Measurements from ENCODE around the gene DRC3.

Gene DRC3

DNA sequence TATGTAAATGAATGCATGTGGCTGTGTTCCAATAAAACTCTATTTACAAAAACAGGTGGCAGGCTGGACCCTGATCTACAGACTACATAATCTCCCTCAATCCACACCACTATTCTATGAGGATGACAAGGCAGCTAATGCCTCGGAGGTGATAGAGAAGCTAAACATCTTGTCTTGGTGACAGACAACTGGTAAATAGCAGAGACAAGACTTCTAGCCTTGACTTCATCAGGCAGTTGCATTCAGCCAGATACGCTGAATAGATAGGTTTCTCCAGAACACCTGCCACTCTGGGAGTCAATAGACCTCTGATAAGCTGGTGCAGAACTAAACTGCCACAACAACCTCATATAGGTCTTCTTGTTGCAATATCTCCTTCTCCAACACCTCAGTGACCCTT, 63.0 kb downstream of the DRC3 start:
- in situ Hi-C loops (cut with MboI; ENCODE audit: low pct_unique_long_range_greater_than_20kb, low sequenced_read_pairs): no loop called here
- DNase-seq: no peak

GRCh38 chr17:18037486-18037885, 64.8 kb downstream of the DRC3 start:
- DNase-seq: peak; percentile 85
- in situ Hi-C loops (cut with MboI; ENCODE audit: low pct_unique_long_range_greater_than_20kb, low sequenced_read_pairs): no loop called here

DNA sequence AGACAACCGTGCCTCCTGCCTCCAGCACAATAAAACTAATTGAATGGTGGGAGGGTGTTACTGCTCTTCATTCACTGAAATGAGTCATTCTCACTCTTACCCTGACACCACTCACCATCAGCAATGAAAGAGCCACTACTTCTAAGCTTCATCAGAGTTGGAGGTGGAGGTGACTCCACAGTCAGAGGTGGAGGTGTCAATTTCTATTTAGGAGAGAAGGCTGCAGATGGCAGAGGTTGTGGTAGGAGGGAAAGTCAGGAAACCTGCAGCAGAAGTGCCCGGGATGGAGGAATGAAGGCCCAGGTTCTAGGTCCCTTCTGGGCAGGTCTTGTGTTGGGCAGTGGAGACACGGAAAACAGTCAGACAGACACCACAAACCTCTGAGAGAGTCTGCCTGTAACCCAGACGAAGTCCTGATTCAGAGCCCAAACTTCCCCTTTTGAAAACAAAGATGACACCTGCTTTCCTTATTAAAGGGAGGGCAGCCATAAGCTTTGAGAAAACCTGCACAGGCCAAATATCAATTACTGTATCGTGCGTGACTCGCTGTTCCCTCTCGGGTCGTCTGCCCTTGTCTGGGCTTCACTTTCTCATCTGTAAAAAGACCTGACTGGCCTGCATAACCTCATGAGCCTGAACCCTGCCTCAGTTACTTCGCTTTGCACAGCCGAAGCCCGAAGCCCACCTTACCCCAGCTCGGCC, 65.6 kb downstream of the DRC3 start:
- in situ Hi-C loops (cut with MboI; ENCODE audit: low pct_unique_long_range_greater_than_20kb, low sequenced_read_pairs): no loop called here
- DNase-seq: peak; percentile 76

DNA sequence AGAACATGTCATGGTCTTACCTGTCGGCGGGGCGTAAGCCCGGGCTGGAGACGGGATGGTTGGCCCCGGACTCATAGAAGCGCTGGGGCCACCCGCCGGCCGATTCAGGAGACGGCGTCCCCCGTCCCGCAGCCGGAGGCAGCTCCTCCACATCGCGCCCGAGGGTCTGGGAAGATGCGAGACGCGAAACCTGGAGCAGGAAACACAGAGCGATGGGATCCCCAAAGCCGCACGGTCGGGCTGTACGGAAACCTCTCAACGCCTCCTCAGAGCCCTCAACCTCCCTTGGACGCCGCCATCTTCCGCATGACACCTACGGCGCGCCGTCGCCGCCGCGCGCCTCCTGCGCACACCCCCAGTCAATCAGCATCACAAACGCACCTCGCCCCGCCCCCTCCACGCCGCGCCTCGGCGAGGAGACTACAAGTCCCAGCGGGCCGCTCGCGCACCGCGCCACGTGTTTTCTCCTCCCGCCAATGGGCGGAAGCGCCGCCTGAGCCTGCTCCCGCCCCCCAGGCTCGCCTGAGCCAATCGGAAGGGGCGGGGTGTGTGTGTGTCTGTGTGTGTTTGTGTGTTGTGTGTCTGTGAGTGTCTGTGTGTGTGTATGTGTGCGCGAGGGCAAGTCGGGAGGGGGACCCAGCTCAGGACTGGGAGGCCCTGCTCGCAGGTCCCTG, 66.3 kb downstream of the DRC3 start, which contains the start of the genes ATPAF2 and GID4:
TSS of gene ATPAF2 (minus strand) at position 308 of the 674 bp plus-strand sequence. CDS start at position 153, 155 bp downstream.
TSS of gene GID4 (plus strand) at position 548 of the 674 bp plus-strand sequence. CDS start at position 605, 57 bp downstream.
- in situ Hi-C loops (cut with MboI; ENCODE audit: low pct_unique_long_range_greater_than_20kb, low sequenced_read_pairs): no loop called here
- DNase-seq: peak; percentile 100

DNA sequence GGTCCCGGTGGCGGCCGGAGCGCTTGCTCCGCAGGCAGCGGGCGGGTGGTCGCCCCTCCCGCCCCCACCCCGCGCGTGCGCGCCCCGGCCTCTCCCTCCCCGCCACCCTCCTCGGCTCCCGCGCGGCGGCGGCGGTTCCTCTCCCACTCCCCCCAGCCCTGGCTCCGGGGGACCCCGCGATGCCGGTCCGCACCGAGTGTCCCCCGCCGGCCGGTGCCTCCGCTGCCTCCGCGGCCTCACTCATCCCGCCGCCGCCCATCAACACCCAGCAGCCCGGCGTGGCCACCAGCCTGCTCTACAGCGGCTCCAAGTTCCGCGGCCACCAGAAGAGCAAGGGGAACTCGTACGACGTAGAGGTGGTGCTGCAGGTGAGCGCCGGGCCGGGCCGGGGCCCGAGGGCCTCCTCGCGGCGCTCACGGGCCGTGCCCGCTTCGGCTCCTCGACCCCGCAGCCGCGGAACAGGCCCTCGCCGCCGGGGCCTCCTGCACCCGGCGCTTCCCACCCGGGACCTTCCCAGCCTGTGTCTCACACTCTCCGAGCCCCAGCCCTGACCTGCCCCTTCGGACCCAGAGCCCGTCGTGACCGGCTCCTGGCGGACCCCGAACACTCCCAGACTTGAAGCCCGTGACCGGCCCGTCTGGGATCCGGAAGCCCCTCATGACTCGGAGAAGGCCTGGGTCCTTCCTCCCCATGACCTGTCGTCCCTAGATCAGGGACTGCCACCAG, 67.0 kb downstream of the DRC3 start:
- peak; percentile 29 for DNase-seq
- in situ Hi-C loops (cut with MboI; ENCODE audit: low pct_unique_long_range_greater_than_20kb, low sequenced_read_pairs): no loop called here

DNA sequence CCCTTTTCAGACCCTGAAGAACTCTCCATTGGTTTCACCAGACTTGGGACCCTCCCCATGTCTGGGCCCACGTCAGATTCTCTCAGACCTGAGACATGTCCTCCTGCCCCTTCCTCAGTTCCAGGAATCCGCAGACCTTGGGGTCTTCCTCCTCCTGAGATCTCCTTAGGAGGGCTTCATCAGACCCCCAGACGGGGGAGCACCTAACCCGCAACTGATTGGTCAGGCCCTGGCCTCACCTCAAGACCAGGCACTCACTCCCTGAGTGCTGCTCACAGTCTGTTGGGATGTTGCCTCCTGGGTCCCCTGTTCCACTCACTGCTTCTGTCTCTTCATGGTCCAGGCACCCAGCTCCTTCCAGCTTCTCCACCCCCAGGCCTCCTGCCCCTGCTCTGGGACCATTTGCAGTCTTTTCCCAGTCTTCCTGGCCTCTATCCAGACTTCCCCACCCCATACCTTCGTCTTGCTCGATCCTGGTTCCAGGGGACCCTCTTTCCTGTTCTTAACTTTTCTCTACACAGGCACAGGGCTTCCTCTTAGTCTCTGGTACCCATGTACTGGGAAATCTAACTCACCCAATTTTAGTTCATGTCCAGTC, 67.7 kb downstream of the DRC3 start:
- in situ Hi-C loops (cut with MboI; ENCODE audit: low pct_unique_long_range_greater_than_20kb, low sequenced_read_pairs): no loop called here
- DNase-seq: peak; percentile 15

DNA sequence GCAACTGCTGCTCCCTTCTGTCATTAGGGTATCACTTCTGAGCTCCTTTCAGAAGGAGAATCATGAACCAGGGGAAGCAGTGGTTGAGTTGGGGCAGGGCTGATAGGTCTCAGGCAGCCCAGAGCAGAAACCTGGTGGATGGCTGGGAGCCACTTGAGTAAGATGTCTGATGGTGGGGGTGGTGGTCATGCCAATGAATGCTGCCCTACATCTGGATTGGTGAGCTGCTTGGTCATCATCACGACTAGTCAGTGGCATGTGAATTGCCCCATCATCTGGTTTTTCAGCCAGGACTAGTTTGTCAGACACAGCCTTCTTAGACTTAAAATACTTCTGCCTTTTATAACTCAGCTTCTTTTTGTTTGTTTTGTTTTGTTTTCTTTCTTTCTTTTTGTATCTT, 69.1 kb downstream of the DRC3 start:
- DNase-seq: no peak
- in situ Hi-C loops (cut with MboI; ENCODE audit: low pct_unique_long_range_greater_than_20kb, low sequenced_read_pairs): no loop called here

DNA sequence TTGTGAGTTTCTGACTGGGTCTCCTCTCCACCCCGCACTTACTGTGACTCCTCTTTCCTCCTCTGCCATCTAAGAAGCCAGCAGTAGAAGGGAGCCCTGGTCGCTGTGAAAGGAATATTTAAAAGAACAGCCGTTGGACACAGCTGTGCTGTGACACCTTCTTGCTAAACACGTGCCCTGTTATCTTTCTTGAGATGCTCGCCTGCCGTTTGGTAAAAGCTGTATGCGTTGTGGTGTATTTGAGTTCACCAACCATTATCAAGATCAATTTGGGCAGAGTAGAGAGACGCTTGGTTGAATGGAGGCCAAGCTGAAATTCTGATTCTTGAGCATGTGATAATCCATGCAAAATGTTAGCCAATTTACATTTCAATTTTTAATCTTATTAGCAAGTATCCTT, 70.3 kb downstream of the DRC3 start:
- in situ Hi-C loops (cut with MboI; ENCODE audit: low pct_unique_long_range_greater_than_20kb, low sequenced_read_pairs): no loop called here

GRCh38 chr17:18043491-18043890, 70.8 kb downstream of the DRC3 start:
- DNase-seq: peak; percentile 11
- in situ Hi-C loops (cut with MboI; ENCODE audit: low pct_unique_long_range_greater_than_20kb, low sequenced_read_pairs): no loop called here

More for the DNA sequence above, 70.3 kb downstream of the DRC3 start:
- DNase-seq: no peak

- in situ Hi-C loops (cut with MboI; ENCODE audit: low pct_unique_long_range_greater_than_20kb, low sequenced_read_pairs): no loop called here
- no peak for DNase-seq
Observed at GRCh38 chr17:18044609-18045008, 71.9 kb downstream of the DRC3 start.

GRCh38 chr17:18045691-18046350, 73.2 kb downstream of the DRC3 start:
- in situ Hi-C loops (cut with MboI; ENCODE audit: low pct_unique_long_range_greater_than_20kb, low sequenced_read_pairs): no loop called here
- peak; percentile 27 for DNase-seq

- no peak for DNase-seq
- in situ Hi-C loops (cut with MboI; ENCODE audit: low pct_unique_long_range_greater_than_20kb, low sequenced_read_pairs): no loop called here
Observed at GRCh38 chr17:18055597-18055996, 82.9 kb downstream of the DRC3 start.

GRCh38 chr17:18056214-18056613, 83.6 kb downstream of the DRC3 start:
- in situ Hi-C loops (cut with MboI; ENCODE audit: low pct_unique_long_range_greater_than_20kb, low sequenced_read_pairs): no loop called here

DNA sequence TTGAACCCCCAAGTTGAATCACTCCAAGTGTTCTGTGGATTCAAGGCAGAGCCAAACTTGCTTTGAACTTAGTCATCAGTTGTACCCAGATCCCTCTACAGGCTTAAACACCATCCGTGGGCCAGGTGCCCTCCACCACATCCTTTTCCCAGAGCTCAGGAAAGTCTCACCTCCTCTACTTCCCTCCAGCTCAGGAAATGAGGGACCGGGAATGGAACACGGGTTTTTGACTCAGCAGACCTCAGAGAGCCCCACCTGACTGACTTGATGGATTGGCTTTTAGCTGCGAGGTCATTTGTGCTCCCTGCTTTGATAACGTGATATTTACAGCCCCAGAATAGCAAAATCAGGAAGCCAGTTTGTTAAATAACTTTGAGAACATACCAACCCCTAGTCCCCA, 86.6 kb downstream of the DRC3 start:
- DNase-seq: no peak
- in situ Hi-C loops (cut with MboI; ENCODE audit: low pct_unique_long_range_greater_than_20kb, low sequenced_read_pairs): no loop called here

More at GRCh38 chr17:18056214-18056613, 83.6 kb downstream of the DRC3 start:
- DNase-seq: peak; percentile 14

DNA sequence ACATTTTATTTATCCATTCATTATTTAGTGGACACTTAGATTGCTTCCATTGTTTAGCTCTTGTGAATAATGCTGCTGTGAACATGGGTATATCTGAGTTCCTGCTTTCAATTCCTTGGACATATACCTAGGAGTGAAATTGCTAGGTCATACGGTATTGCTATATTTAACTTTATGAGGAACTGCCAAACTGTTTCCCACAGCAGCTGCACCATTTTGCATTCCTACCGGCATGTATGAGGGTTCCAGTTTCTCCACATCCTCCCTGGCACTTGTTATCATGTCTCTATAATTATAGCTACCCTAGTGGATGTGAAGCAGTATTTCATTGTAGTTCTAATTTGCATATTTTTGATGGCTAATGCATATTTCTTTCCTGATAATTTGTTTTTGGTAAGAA, 91.4 kb downstream of the DRC3 start:
- peak; percentile 18 for DNase-seq
- in situ Hi-C loops (cut with MboI; ENCODE audit: low pct_unique_long_range_greater_than_20kb, low sequenced_read_pairs): no loop called here

- DNase-seq: no peak
Observed at GRCh38 chr17:18065546-18065945, 92.9 kb downstream of the DRC3 start.

More at GRCh38 chr17:18065546-18065945, 92.9 kb downstream of the DRC3 start:
- in situ Hi-C loops (cut with MboI; ENCODE audit: low pct_unique_long_range_greater_than_20kb, low sequenced_read_pairs): no loop called here
